Naive B cell (primary cell): ENCODE measurements around the gene AKR1D1. TPM values are rescaled to one million over a fixed set of nuclear protein-coding genes. Genes with fewer than 3 reads are reported as not detected.
A peak's percentile ranks its signal among the peaks of the same experiment; 100 is the strongest.
"Not testable (repeated sequence)": the region's sequence is repeated elsewhere in the genome, so short reads cannot be mapped to it uniquely, and the experiment has no call there.

Experiments used
- ATAC-seq, 2 donors: fragments of 150-1000 bp; cut with Tn5 transposase; 2 replicates each; pipeline ENCODE4 v1.10.0; 2021; ENCODE audit warnings: low read depth in 2 of 2, mild to moderate bottlenecking in 2 of 2, moderate library complexity in 2 of 2
- DNase-seq: peaks from one replicate; pipeline ENCODE4 v3.0.0; 2022
- H3K27ac Mint-ChIP-seq, 6 donors: one replicate each; pipeline ENCODE4 v1.8.0; 2020 to 2022; ENCODE audit warnings: mild to moderate bottlenecking in 6 of 6, mixed read lengths in 6 of 6, moderate library complexity in 5 of 6, inconsistent platforms in 2 of 6
- H3K27me3 Mint-ChIP-seq, 3 donors: one replicate each; pipeline ENCODE4 v1.8.0; 2021 to 2022; ENCODE audit warnings: mixed read lengths in 3 of 3, mild to moderate bottlenecking in 1 of 3
- H3K36me3 Mint-ChIP-seq, 2 donors: one replicate each; pipeline ENCODE4 v1.8.0; 2020 to 2022; ENCODE audit warnings: mixed read lengths in 2 of 2, inconsistent platforms in 1 of 2, mild to moderate bottlenecking in 1 of 2
- H3K4me1 Mint-ChIP-seq, 3 donors: one replicate each; pipeline ENCODE4 v1.8.0; 2020 to 2022; ENCODE audit warnings: mixed read lengths in 3 of 3, inconsistent platforms in 1 of 3, mild to moderate bottlenecking in 1 of 3, moderate library complexity in 1 of 3
- H3K4me3 Mint-ChIP-seq, 8 donors: one replicate each; pipeline ENCODE4 v1.8.0; 2020 to 2022; ENCODE audit warnings: mild to moderate bottlenecking in 8 of 8, mixed read lengths in 8 of 8, moderate library complexity in 8 of 8, inconsistent platforms in 2 of 8
- H3K9me3 Mint-ChIP-seq, 7 donors: one replicate each; pipeline ENCODE4 v1.8.0; 2020 to 2022; ENCODE audit warnings: mixed read lengths in 7 of 7, mild to moderate bottlenecking in 5 of 7, inconsistent platforms in 2 of 7, moderate library complexity in 1 of 7
- polyA plus RNA-seq, 6 donors: library from polyadenylated mRNA; unstranded; fragments of 300-500 nt; fragmentation: Illumina TruSeq; gene quantifications; one replicate each; pipeline ENCODE4 v1.2.3, GENCODE V29; 2021; ENCODE audit warnings: low read depth in 6 of 6

The AKR1D1 gene
- polyA plus RNA-seq, 6 donors from 2014 or later: not detected

DNA sequence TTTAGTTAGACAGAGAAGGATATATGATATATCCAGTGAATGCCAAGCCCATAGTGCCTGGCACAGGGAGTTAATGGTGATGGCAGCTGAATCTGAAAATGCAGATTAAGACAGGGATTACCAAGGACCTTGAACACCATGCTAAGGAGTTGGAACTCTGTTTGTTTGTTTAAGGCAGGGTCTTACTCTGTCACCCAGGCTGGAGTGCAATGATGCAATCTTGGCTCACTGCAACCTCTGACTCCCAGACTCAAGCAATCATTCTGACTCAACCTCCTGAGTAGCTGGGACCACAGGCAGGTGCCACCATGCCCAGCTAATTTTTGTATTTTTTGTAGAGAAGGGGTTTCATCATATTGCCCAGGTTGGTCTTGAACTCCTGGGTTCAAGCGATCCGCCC, 1.6 kb downstream of the AKR1D1 start:
- peaks cover 8 to 14% of the 10 kb centered on the region in 2 donors for H3K36me3 Mint-ChIP-seq
- H3K4me3 Mint-ChIP-seq: no peak overlapping the region
- ATAC-seq: no peak

DNA sequence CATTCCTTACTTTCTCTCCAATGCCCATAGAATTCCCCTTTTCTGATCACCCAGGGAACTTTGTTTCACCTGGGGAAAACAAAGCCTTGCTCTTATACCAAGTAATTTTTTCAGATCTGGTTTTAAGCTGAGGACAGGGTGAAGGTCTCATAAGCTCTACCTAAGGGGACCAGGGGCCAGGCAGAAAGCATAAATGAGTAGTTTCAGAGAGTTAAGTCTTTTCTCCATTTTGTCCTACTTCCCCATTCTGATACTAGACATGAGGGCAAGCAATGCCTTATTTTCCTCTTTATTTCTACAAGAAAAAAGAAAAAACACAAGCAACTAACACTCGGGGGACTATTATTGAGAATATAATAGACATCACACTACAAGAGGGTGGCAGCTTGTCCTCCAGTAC, 2.9 kb downstream of the AKR1D1 start:
- Mint-ChIP-seq H3K27ac (peak overlapping the region in 1 of 6 donors; percentile 39), H3K9me3 (peaks cover 0 to 26% (median 20%) of the 10 kb centered on the region in 7 donors), H3K4me3 (no peak overlapping the region), H3K4me1 (peaks cover 18 to 23% (median 22%) of the 10 kb centered on the region in 3 donors), H3K36me3 (peaks cover 8 to 14% of the 10 kb centered on the region in 2 donors), H3K27me3 (no peaks in the 10 kb centered on the region)
- DNase-seq: no peak
- no peak for ATAC-seq

More for the DNA sequence above, 1.6 kb downstream of the AKR1D1 start:
- Mint-ChIP-seq H3K27me3 (no peaks in the 10 kb centered on the region), H3K27ac (no peak overlapping the region), H3K4me1 (peaks cover 22 to 26% (median 26%) of the 10 kb centered on the region in 3 donors), H3K9me3 (peaks cover 0 to 29% (median 20%) of the 10 kb centered on the region in 7 donors)
- DNase-seq: no peak

DNA sequence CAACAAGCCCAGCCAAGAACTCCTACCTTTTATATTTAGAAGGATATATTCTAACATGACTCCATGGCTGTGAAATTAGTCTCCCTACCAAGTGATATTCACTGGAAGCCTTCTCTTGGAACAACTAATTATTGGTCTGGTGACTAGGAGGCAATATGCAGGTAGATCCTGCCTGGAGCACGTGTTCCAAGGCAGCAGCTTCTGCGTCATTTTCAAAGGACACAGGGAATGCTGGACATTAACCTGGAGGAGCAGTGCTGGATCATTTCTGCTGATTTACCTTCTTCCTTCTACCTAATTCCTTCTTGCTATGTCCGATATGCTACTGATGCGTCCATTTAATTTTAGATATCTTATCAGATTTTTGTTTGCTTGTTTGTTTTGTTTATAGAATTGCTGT, 5.6 kb downstream of the AKR1D1 start:
- no peak for DNase-seq
- no peak for ATAC-seq
- H3K36me3 Mint-ChIP-seq: peaks cover 0 to under 1% of the 10 kb centered on the region in 2 donors
- peaks cover 0 to 5% (median 0%) of the 10 kb centered on the region in 3 donors for H3K4me1 Mint-ChIP-seq
- H3K9me3 Mint-ChIP-seq: peaks cover 0 to 7% (median 2%) of the 10 kb centered on the region in 7 donors
- no peak overlapping the region for H3K4me3 Mint-ChIP-seq
- H3K27ac Mint-ChIP-seq: peak overlapping the region in 1 of 6 donors; percentile 23
- no peaks in the 10 kb centered on the region for H3K27me3 Mint-ChIP-seq

DNA sequence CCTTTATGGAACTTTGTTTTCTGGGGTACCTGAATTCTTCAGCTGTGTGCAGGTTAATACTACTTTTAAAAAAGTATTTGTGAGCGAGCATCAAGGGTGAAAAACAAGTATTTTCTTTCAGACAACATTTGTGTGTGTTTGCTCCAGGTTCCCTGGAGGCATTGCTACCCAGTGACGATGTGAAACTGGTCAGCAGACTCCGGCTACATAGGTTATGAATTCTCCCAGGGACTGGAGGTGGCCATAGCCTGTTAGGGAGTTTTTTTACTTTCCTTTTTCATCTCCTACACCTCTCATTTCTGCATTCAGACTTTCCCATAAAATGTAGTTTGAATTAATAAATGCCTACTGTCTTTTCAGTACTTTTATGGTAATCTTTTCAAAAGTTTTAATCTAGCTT, 7.6 kb downstream of the AKR1D1 start:
- H3K27me3 Mint-ChIP-seq: no peaks in the 10 kb centered on the region
- DNase-seq: no peak
- H3K4me3 Mint-ChIP-seq: no peak overlapping the region
- peaks cover 0 to 4% (median 0%) of the 10 kb centered on the region in 3 donors for H3K4me1 Mint-ChIP-seq
- no peak for ATAC-seq
- H3K27ac Mint-ChIP-seq: no peak overlapping the region
- H3K36me3 Mint-ChIP-seq: no peaks in the 10 kb centered on the region
- no peaks in the 10 kb centered on the region for H3K9me3 Mint-ChIP-seq

DNA sequence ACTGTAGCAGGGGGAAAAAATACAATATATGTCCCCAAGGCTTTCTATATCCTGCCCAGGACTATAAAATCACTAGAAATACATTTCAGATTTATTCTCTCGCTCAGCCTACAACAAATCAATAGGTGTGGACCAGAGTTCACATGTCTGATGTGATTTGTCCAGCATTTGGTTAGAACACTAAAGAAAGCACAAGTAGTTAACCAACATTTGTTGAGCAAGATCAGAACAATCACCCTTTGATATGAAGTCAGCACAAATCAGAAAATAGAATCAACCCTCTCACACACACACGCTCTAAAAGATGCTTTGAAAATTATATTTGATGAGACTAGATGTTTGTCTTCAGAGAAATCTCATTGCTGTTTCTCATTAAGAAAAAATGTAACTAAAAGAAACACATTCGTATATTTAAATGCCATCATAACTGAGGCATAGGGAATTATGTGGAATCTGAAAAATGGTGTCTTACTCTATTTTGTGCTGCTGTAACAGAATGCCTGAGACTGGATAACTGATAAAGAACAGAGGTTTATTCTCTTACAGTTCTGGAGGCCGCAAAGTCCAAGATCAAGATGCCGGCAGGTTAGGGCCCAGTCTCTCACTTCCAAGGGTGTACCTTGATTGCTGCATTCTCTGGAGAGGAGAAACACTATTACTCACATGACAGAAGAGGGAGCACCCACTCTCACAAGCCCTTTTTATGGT, 10.5 kb downstream of the AKR1D1 start:
- Mint-ChIP-seq H3K4me1 (peaks cover 0 to 10% (median 6%) of the 10 kb centered on the region in 3 donors), H3K4me3 (no peak overlapping the region)

DNA sequence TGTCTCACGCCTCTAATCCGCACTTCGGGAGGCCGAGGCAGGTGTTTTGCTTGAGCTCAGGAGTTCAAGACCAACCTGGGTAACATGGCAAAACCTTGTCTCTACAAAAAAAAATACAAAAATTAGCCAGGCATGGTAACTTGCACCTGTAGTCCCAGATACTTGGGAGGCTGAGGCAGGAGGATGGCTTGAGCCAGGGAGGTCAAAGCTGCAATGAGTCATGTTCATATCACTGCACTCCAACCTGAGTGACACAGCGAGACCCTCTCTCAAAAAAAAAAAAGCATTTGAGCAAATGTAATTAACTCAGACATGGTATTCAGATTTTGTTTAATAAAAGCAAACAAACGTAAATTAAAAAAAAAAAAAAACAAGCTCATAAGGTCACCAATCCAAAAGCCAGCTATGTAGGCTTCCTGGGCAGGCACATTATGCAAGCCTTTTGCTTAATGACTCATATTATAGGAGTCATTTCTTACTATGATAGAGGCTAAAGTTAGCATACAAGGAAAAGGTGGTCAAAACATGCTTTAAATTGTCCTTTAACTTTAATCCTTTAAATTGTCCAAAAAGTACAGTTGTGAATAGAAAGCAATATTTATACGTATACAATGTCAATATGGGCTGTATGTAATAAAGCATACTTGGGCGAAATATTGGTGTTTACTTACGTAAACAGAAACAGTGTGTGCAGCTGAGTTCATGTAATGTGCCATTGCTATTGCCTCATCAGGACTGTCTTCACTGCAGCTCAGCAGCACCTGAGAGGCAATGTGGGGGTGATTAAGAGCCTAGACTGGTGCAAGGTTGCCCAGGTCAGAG, 13.0 kb downstream of the AKR1D1 start:
- H3K27me3 Mint-ChIP-seq: no peaks in the 10 kb centered on the region

More for the DNA sequence above, 10.5 kb downstream of the AKR1D1 start:
- H3K36me3 Mint-ChIP-seq: no peaks in the 10 kb centered on the region
- H3K27ac Mint-ChIP-seq: peak overlapping the region in 1 of 6 donors; percentile 9
- ATAC-seq (no peak), DNase-seq (no peak)
- no peaks in the 10 kb centered on the region for H3K9me3 Mint-ChIP-seq
- H3K27me3 Mint-ChIP-seq: no peaks in the 10 kb centered on the region

DNA sequence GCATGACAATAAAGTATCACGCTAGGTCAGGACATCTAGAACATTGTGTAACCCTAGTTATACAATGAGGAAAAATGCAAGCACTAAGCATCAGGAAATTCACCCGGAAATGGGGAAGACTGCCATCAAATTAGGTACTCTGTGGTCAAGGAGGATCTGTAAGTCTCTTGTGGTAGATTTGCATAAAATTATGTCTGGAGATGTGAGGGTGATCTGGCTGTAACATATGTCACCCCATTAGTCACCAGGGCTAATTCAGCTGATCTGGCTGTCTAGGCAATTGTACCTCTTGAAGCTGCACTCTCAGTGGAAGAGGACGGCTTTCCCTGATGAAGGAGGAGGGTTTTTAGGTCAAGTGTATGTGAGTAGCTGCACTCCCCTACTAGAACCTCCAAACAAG, 14.8 kb downstream of the AKR1D1 start:
- Mint-ChIP-seq H3K36me3 (no peaks in the 10 kb centered on the region), H3K9me3 (no peaks in the 10 kb centered on the region), H3K27ac (peak overlapping the region in 1 of 6 donors; percentile 35), H3K4me3 (no peak overlapping the region), H3K27me3 (peaks cover 0 to 5% (median 0%) of the 10 kb centered on the region in 3 donors), H3K4me1 (peaks cover 0 to 11% (median 6%) of the 10 kb centered on the region in 3 donors)
- DNase-seq (no peak), ATAC-seq (no peak)

More for the DNA sequence above, 13.0 kb downstream of the AKR1D1 start:
- no peak for DNase-seq
- Mint-ChIP-seq H3K36me3 (no peaks in the 10 kb centered on the region), H3K9me3 (no peaks in the 10 kb centered on the region), H3K4me1 (peaks cover 0 to 11% (median 6%) of the 10 kb centered on the region in 3 donors), H3K4me3 (no peak overlapping the region), H3K27ac (no peak overlapping the region)
- no peak for ATAC-seq

DNA sequence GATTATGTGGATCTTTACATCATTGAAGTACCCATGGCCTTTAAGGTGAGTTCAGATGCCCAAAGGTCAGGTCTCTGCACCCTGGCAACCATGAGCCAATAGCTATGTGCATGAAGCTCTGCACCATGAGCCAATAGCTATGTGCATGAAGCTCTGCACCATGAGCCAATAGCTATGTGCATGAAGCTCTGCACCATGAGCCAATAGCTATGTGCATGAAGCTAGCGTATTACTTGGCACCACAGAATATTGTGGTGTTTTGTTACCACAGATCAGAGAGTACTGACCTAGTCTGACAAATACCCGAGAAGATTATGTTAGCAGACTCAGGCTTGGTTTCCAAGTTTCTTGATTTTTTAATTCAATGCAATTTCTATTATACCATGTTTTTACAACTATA, 15.6 kb downstream of the AKR1D1 start:
- ATAC-seq, H3K36me3 Mint-ChIP-seq: not testable (repeated sequence)

DNA sequence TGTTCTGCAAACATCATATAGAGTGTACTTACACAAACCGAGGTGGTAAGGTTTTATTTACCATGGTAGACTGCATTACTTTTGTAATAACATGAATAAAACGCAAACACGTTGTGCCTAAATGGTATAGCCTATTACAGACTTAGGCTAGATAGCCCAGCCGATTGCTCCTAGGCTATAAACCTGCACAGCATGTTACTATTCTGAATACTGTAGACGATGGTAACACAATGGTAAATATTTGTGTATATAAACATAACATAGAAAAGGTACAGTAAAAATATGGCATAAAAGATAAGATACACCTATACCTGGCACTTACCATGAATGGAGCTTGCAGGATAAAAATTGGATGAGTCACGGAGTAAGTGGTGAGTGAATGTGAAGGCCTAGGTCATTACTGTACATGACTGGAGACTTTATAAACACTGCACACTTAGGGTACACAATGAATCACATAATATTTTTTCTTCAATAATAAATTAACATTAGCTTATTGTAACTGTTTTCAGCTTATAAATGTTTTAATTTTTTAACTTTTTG, 16.3 kb downstream of the AKR1D1 start:
- no peak for DNase-seq
- no peak for ATAC-seq
- peaks cover 0 to 11% (median 6%) of the 10 kb centered on the region in 3 donors for H3K4me1 Mint-ChIP-seq
- peaks cover 0 to 5% of the 10 kb centered on the region in 2 donors for H3K36me3 Mint-ChIP-seq
- peaks cover 4 to 14% (median 8%) of the 10 kb centered on the region in 3 donors for H3K27me3 Mint-ChIP-seq
- no peaks in the 10 kb centered on the region for H3K9me3 Mint-ChIP-seq
- H3K4me3 Mint-ChIP-seq: peak overlapping the region in 1 of 8 donors; percentile 6
- H3K27ac Mint-ChIP-seq: no peak overlapping the region

More for the DNA sequence above, 15.6 kb downstream of the AKR1D1 start:
- not testable (repeated sequence) for H3K27me3 Mint-ChIP-seq, H3K27ac Mint-ChIP-seq, H3K4me3 Mint-ChIP-seq, H3K9me3 Mint-ChIP-seq, DNase-seq
- H3K4me1 Mint-ChIP-seq: peaks cover 0 to 11% (median 6%) of the 10 kb centered on the region in 3 donors

DNA sequence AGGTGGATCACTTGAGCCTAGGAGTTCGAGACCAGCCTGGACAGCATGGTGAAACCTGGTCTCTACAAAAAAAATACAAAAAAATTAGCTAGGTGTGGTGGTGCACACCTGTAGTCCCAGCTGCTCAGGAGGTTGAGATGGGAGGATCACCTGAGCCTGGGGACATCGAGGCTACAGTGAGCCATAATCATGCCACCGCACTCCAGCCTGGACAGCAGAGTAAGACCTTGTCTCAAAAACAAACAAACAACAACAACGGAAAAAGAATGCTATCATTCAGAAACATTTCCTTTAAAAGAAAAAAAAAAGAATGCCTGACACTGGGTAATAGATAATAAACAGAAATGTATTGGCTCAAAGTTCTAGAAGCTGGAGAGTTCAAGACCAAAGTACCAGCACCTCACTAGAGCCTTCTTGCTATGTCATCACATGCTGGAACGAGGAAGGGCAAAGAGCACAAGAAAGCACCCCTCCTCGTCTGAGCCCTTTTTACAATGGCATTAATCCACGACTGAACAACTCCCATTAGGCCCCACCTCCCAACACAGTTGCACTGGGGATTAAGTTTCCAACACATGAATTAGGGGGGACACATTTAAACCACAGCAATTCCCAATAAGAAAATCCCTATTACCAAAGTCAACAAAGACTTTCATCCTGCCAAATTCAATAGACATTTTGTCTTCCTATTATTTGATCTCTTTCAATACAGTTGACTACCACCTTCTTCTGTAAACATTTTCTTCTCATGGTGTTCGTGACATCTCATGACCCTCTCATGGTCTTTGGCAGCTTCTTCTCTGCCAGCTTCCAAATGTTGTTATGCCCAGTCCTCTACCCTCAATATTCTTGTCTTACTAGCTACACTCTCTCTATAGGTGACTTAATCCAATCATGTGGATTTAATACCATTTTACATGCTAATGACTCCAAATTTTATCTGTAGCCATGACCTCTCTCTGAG, 20.0 kb downstream of the AKR1D1 start:
- H3K27ac Mint-ChIP-seq: no peak overlapping the region
- ATAC-seq: no peak
- DNase-seq: no peak
- peaks cover 0 to 5% (median 0%) of the 10 kb centered on the region in 3 donors for H3K4me1 Mint-ChIP-seq
- H3K4me3 Mint-ChIP-seq: no peak overlapping the region
- peaks cover 4 to 14% (median 8%) of the 10 kb centered on the region in 3 donors for H3K27me3 Mint-ChIP-seq
- peaks cover 0 to 1% (median 0%) of the 10 kb centered on the region in 7 donors for H3K9me3 Mint-ChIP-seq
- peaks cover 0 to 5% of the 10 kb centered on the region in 2 donors for H3K36me3 Mint-ChIP-seq

DNA sequence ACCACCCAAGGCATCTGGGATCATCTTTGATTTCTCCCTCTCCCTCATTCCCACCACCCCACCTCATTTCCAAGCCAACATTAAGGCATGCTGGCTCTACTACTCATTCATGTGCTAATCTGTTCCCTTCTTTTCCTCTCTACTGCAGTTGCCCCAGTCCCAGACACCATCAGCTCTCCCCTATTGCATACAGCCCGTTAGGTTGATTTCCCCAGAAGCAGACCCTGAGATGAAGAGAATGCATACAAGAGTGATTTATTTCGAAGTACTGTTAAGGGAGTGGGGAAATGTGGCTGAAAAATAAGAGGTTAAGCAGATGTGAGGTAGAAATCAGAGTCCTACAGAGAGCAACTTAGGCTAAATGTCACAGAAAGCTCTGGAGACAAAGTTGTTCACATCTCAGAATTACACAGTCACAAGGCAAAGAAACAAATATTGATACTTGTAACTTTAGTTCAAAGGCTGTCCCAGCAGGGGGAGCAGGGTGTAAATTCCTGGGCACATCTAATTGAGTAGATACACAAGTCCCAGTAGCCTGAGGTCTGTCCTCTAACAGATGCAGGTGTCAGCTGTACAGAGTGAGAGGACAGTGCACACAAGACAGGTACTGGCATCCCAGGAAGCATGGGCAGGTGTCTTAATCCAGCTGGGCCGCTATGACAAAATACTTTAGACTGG, 20.9 kb downstream of the AKR1D1 start:
- peak overlapping the region in 1 of 6 donors; percentile 9 for H3K27ac Mint-ChIP-seq
- peaks cover 0 to 5% of the 10 kb centered on the region in 2 donors for H3K36me3 Mint-ChIP-seq
- ATAC-seq: no peak
- H3K27me3 Mint-ChIP-seq: peaks cover 4 to 14% (median 8%) of the 10 kb centered on the region in 3 donors
- no peaks in the 10 kb centered on the region for H3K4me1 Mint-ChIP-seq
- peaks cover 0 to 1% (median 0%) of the 10 kb centered on the region in 7 donors for H3K9me3 Mint-ChIP-seq
- no peak for DNase-seq
- no peak overlapping the region for H3K4me3 Mint-ChIP-seq

DNA sequence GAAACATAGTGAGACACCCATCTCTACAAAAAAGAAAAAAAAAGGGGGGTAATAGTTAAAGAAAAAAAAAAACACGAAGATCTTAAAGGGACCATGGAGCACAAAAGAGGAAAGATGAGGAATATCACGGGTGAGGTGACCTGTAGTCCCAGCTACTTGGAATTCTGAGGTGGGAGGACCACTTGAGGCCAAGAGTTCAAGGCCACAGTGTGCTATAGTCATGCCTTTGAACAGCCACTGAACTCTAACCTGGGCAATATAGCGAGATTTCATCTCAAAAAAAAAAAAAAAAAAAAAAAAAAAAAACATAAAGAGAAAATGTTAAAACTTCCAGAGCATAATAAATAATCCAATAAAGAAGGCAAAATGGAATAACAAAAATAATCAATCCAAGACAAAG, 23.6 kb downstream of the AKR1D1 start:
- Mint-ChIP-seq H3K4me3 (no peak overlapping the region), H3K9me3 (peaks cover 0 to 1% (median 0%) of the 10 kb centered on the region in 7 donors), H3K27ac (no peak overlapping the region), H3K4me1 (no peaks in the 10 kb centered on the region), H3K27me3 (peaks cover 4 to 13% (median 8%) of the 10 kb centered on the region in 3 donors), H3K36me3 (peaks cover 0 to 5% of the 10 kb centered on the region in 2 donors)
- no peak for ATAC-seq
- no peak for DNase-seq
